ENCODE data around the gene GPC6.

GRCh38 chr13:93915269-93915809 lies 688.7 kb downstream of the GPC6 start:
- TF ChIP-seq CTCF (IDR thresholded peaks at IDR 0.05) (no peak), EZH2 (IDR thresholded peaks at IDR 0.05; ENCODE audit: borderline replicate concordance, insufficient read depth, low read depth, low read length, poor library complexity, severe bottlenecking) (no peak)

Data from B cell (primary cell).